Measurements from ENCODE around the gene CYGB.

- TF ChIP-seq POLR2A (IDR thresholded peaks at IDR 0.05; ENCODE audit: extremely low read depth, insufficient read length) = no peak
- no peak for TF ChIP-seq CTCF (IDR thresholded peaks at IDR 0.05; ENCODE audit: low read depth, low read length)
- no peak for TF ChIP-seq MYC (IDR thresholded peaks at IDR 0.05; ENCODE audit: low read depth, low read length)
These were observed 24.2 kb downstream of the CYGB start for GRCh38 chr17:76513306-76513692.
